K562 (cell line): ENCODE measurements around the gene UBE2L6. TPM values are rescaled to one million over a fixed set of nuclear protein-coding genes. Genes with fewer than 3 reads are reported as not detected.
A peak's percentile ranks its signal among the peaks of the same experiment; 100 is the strongest.

Experiments
- ARHGAP35 ChIP-seq: fragments of 450-650 bp; IDR thresholded peaks from 2 replicates; pipeline ENCODE4 v1.6.1; 2018; ENCODE audit not compliant: partially characterized antibody
- CBX1 ChIP-seq: sonication (generic); IDR thresholded peaks from 2 replicates; pipeline ENCODE4 v1.6.1; 2016; ENCODE audit warnings: antibody characterized with exemption, low read depth, mild to moderate bottlenecking
- CCNT2 ChIP-seq: IDR thresholded peaks from 2 replicates; pipeline ENCODE4 v1.6.1; 2011; ENCODE audit warnings: borderline replicate concordance, low read depth, mild to moderate bottlenecking, moderate library complexity, mixed read lengths, low read length; ENCODE audit not compliant: insufficient read length; ENCODE audit errors: extremely low read depth
- CHCHD3 ChIP-seq: fragments of 250-450 bp; sonication (Bioruptor Pico); IDR thresholded peaks from 2 replicates; pipeline ENCODE4 v2.1.2; 2022; ENCODE audit warnings: mild to moderate bottlenecking
- DNMT1 ChIP-seq: fragments of 450-650 bp; IDR thresholded peaks from 2 replicates; pipeline ENCODE4 v1.6.1; 2016; ENCODE audit warnings: antibody characterized with exemption, mild to moderate bottlenecking
- GATAD2B ChIP-seq: fragments of 450-650 bp; IDR thresholded peaks from 2 replicates; pipeline ENCODE4 v1.6.1; 2017; ENCODE audit warnings: mild to moderate bottlenecking, borderline replicate concordance
- HMG20B ChIP-seq: fragments of 250-450 bp; sonication (Bioruptor Pico); IDR thresholded peaks from 2 replicates; pipeline ENCODE4 v1.5.0; 2021; ENCODE audit warnings: mild to moderate bottlenecking
- MYC ChIP-seq, 2 experiments: fragments of 250-450 bp in 1 of 2; sonication (Bioruptor Pico) in 1 of 2; IDR thresholded peaks; 2 replicates each; pipeline versions ENCODE4 v1.5.1 to v1.6.1; 2012 to 2021; ENCODE audit warnings: low read depth in 2 of 2, borderline replicate concordance in 1 of 2, improper control_type of control experiment in 1 of 2, low read length in 1 of 2, mild to moderate bottlenecking in 1 of 2, moderate library complexity in 1 of 2
- NR2C1 ChIP-seq, 2 experiments: fragments of 450-650 bp; IDR thresholded peaks; 2 replicates each; pipeline ENCODE4 v1.6.1; 2017; ENCODE audit warnings: mild to moderate bottlenecking in 2 of 2, antibody characterized with exemption in 1 of 2, inconsistent platforms in 1 of 2, missing compliant biosample characterization in 1 of 2, missing genetic modification characterization in 1 of 2
- NR4A1 ChIP-seq, 2 experiments: fragments of 250-450 bp in 1 of 2; fragments of 450-650 bp in 1 of 2; sonication (Bioruptor Pico) in 1 of 2; IDR thresholded peaks; 2 replicates each; pipeline versions ENCODE4 v1.4.0 to v1.6.1; 2016 to 2020; ENCODE audit warnings: mild to moderate bottlenecking in 2 of 2, missing compliant biosample characterization in 1 of 2, missing genetic modification characterization in 1 of 2, moderate library complexity in 1 of 2
- POLR2G ChIP-seq: fragments of 200-400 bp; formaldehyde crosslinking; IDR thresholded peaks from 2 replicates; pipeline ENCODE4 v1.6.1; 2017; ENCODE audit warnings: low read depth, mild to moderate bottlenecking, antibody characterized with exemption, low read length, moderate library complexity
- SP2 ChIP-seq: IDR thresholded peaks from 2 replicates; pipeline ENCODE4 v1.6.1; 2011; ENCODE audit warnings: mild to moderate bottlenecking, low read depth, low read length, moderate library complexity; ENCODE audit not compliant: poor library complexity, severe bottlenecking; ENCODE audit errors: extremely low read depth
- U2AF2 ChIP-seq: fragments of 200-400 bp; formaldehyde crosslinking; optimal IDR thresholded peaks from 2 replicates; pipeline ENCODE3; 2017; ENCODE audit warnings: low read depth, mild to moderate bottlenecking, low read length
- ZNF212 ChIP-seq: fragments of 450-650 bp; formaldehyde crosslinking; IDR thresholded peaks from 2 replicates; pipeline ENCODE4 v1.4.0; 2020; ENCODE audit warnings: mild to moderate bottlenecking
- polyA plus RNA-seq, 8 experiments: library from polyadenylated mRNA; depleted of rRNA in 4 of 8; stranded (reverse) in 5 of 8; unstranded in 3 of 8; fragments of >200 nt; fragmentation: Nextera tagmentation in 2 of 8; fragmentation: Illumina TruSeq in 1 of 8; extraction: Ambion mirVana in 2 of 8; extraction: Trizol in 1 of 8; gene quantifications; 2 replicates each; pipeline versions ENCODE4 v1.2.1 to v1.2.3, GENCODE V29; 2011 to 2014; ENCODE audit warnings: inconsistent platforms in 1 of 8, missing spikeins in 1 of 8
- total RNA-seq, 7 experiments: library from RNA; depleted of rRNA in 6 of 7; stranded (reverse); fragments of >200 nt in 6 of 7; fragmentation: Illumina TruSeq in 2 of 7; extraction: Trizol in 2 of 7; gene quantifications; 2 replicates each; pipeline versions ENCODE4 v1.2.1 to v1.2.3, GENCODE V29; 2011 to 2021; ENCODE audit warnings: low replicate concordance in 1 of 7
- TF ChIP-seq, protein P1 (sequence below): fragments of 450-650 bp; IDR thresholded peaks from 2 replicates; pipeline ENCODE4 v1.6.1; 2017; ENCODE audit warnings: antibody characterized with exemption, mild to moderate bottlenecking
- TF ChIP-seq, protein P2 (sequence below): fragments of 250-450 bp; sonication (Bioruptor Pico); IDR thresholded peaks from 2 replicates; pipeline ENCODE4 v1.5.1; 2021; ENCODE audit warnings: mild to moderate bottlenecking
- TF ChIP-seq, protein P3 (sequence below): IDR thresholded peaks from 2 replicates; pipeline ENCODE4 v1.6.1; 2012; ENCODE audit warnings: low read depth, low read length, improper control_type of control experiment, borderline replicate concordance
- TF ChIP-seq, protein P4 (sequence below): fragments of 450-650 bp; IDR thresholded peaks from 2 replicates; pipeline ENCODE4 v1.6.1; 2016; ENCODE audit warnings: low read depth, mild to moderate bottlenecking, moderate library complexity

The UBE2L6 gene
- total and polyA plus RNA-seq, 9 of the 15 experiments (the other 6 are each of a cell fraction or from before 2014, with no cell fraction given): 5.9 to 24.9 (median 9.7) TPM

DNA sequence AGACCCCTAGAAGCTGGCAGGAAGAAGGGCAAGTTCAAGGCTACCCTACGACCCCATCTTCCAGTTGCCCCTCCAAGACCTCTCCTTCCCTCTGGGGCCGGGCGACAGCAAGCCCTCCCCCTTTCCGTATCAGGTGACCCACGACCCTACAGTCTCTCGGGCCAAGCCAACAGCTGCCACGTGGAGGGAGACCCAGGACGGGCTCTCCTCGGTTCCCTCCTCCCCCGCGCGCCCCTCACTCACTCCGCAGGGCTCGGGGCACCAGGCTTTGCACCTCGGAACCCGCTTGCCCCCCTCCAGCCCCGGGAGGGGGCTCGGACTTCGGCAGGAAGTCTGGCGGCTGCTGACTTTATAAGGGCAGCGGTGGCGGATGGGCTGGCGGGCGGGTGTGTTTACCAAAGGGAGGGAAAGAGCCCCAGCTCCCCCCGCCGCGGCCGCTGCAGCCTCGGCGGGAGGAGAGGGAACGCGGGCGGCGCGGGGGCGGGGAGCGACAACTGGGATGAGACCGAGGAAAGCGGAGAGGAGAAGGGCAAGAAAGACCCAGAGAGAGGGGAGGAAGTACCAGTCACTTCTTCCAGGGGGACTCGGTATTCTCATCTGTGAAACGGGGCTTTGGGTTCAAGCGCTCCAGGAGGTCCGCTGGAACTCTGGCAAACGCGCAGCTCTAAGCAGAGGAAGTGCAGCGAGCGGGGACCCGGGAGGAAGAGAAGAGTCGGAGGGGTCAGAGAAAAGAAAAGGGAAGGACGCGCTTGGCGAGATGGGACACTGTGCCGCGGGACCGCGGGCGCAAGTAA lies 52.7 kb downstream of the UBE2L6 start (continued):
- TF ChIP-seq NR2C1 (IDR thresholded peaks at IDR 0.05) (peak; percentile 50; the same call in 1 of the 2 replicates), NR2C1 (tag; IDR thresholded peaks at IDR 0.05) (no peak), CHCHD3 (CRISPR knock-in tag) (no peak), DNMT1 (no peak), SP2 (no peak), ZNF212 (no peak), MYC (IDR thresholded peaks at IDR 0.05; ENCODE audit: low read depth, low read length) (peak; percentile 70), MYC (CRISPR knock-in tag; IDR thresholded peaks at IDR 0.05; ENCODE audit: borderline replicate concordance, low read depth) (peak; percentile 27; the same call in 1 of the 2 replicates), POLR2G (peak; percentile 67), CCNT2 (peak; percentile 13), U2AF2 (no peak), ARHGAP35 (no peak), HMG20B (CRISPR knock-in tag) (no peak), NR4A1 (CRISPR knock-in tag; IDR thresholded peaks at IDR 0.05) (no peak), NR4A1 (tag; IDR thresholded peaks at IDR 0.05) (no peak), GATAD2B (no peak), CBX1 (peak; percentile 50; the same call in 1 of the 2 replicates)
- TF ChIP-seq, protein P1, sequence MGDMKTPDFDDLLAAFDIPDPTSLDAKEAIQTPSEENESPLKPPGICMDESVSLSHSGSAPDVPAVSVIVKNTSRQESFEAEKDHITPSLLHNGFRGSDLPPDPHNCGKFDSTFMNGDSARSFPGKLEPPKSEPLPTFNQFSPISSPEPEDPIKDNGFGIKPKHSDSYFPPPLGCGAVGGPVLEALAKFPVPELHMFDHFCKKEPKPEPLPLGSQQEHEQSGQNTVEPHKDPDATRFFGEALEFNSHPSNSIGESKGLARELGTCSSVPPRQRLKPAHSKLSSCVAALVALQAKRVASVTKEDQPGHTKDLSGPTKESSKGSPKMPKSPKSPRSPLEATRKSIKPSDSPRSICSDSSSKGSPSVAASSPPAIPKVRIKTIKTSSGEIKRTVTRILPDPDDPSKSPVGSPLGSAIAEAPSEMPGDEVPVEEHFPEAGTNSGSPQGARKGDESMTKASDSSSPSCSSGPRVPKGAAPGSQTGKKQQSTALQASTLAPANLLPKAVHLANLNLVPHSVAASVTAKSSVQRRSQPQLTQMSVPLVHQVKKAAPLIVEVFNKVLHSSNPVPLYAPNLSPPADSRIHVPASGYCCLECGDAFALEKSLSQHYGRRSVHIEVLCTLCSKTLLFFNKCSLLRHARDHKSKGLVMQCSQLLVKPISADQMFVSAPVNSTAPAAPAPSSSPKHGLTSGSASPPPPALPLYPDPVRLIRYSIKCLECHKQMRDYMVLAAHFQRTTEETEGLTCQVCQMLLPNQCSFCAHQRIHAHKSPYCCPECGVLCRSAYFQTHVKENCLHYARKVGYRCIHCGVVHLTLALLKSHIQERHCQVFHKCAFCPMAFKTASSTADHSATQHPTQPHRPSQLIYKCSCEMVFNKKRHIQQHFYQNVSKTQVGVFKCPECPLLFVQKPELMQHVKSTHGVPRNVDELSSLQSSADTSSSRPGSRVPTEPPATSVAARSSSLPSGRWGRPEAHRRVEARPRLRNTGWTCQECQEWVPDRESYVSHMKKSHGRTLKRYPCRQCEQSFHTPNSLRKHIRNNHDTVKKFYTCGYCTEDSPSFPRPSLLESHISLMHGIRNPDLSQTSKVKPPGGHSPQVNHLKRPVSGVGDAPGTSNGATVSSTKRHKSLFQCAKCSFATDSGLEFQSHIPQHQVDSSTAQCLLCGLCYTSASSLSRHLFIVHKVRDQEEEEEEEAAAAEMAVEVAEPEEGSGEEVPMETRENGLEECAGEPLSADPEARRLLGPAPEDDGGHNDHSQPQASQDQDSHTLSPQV: peak; percentile 78
- TF ChIP-seq, protein P2, sequence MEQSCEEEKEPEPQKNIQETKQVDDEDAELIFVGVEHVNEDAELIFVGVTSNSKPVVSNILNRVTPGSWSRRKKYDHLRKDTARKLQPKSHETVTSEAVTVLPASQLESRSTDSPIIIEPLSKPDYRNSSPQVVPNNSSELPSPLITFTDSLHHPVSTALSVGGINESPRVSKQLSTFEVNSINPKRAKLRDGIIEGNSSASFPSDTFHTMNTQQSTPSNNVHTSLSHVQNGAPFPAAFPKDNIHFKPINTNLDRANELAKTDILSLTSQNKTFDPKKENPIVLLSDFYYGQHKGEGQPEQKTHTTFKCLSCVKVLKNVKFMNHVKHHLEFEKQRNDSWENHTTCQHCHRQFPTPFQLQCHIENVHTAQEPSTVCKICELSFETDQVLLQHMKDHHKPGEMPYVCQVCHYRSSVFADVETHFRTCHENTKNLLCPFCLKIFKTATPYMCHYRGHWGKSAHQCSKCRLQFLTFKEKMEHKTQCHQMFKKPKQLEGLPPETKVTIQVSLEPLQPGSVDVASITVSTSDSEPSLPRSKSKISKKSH (CRISPR knock-in tag): no peak
- TF ChIP-seq, protein P3, sequence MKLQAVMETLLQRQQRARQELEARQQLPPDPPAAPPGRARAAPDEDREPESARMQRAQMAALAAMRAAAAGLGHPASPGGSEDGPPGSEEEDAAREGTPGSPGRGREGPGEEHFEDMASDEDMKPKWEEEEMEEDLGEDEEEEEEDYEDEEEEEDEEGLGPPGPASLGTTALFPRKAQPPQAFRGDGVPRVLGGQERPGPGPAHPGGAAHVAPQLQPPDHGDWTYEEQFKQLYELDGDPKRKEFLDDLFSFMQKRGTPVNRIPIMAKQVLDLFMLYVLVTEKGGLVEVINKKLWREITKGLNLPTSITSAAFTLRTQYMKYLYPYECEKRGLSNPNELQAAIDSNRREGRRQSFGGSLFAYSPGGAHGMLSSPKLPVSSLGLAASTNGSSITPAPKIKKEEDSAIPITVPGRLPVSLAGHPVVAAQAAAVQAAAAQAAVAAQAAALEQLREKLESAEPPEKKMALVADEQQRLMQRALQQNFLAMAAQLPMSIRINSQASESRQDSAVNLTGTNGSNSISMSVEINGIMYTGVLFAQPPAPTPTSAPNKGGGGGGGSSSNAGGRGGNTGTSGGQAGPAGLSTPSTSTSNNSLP: no peak
- TF ChIP-seq, protein P4, sequence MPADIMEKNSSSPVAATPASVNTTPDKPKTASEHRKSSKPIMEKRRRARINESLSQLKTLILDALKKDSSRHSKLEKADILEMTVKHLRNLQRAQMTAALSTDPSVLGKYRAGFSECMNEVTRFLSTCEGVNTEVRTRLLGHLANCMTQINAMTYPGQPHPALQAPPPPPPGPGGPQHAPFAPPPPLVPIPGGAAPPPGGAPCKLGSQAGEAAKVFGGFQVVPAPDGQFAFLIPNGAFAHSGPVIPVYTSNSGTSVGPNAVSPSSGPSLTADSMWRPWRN: no peak
